ENCODE results near the gene ACCS.

ACCS gene

DNA sequence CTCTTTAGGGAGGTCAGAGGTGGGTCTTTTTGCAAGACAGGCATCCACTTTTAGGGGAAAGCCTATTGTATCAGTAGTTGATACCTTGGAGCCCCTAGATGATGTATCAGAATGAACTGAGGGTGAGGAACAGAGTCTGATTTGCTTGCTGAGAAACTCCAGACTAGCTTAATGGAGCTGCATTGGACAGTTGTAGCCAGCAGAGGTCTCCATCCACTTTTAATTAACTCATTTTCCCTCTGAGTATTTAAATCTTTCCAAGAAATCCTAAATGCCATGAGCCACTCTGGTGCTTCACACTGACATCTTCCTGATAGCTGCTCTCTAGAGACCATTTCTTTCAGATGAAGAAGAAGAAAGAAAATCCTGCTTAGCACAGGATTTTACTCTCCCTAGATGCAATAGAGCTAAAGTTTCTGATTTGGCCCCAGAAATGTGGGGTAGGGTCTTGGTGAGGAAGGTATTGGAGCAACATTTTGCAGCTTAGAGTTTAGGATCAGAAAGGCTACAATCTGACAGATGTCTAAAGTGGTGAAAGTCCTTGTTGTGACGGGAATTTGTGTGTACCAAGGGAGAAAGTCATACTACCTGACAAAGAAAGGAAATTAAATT is 67.4 kb downstream of the ACCS start:
- DNase-seq (ENCODE audit: low read depth in 1 of 2, low spot score in 1 of 2): no peak
